Mucosa of stomach (tissue), 1 donor: ENCODE measurements around the gene TMPRSS11B.
"Not testable (repeated sequence)": the region's sequence is repeated elsewhere in the genome, so short reads cannot be mapped to it uniquely, and the experiment has no call there.

ENCODE experiments used
- H3K27me3 ChIP-seq: one replicate; pipeline ENCODE4 v1.7.0; 2013; ENCODE audit warnings: mild to moderate bottlenecking, low read length; ENCODE audit not compliant: control insufficient read depth, insufficient read depth
- H3K36me3 ChIP-seq: one replicate; pipeline ENCODE4 v1.7.0; 2013; ENCODE audit warnings: low read length; ENCODE audit not compliant: control insufficient read depth, insufficient read depth
- H3K4me1 ChIP-seq: one replicate; pipeline ENCODE4 v1.7.0; 2013; ENCODE audit warnings: mild to moderate bottlenecking, low read length; ENCODE audit not compliant: control insufficient read depth, insufficient read depth
- H3K4me3 ChIP-seq: one replicate; pipeline ENCODE4 v1.7.0; 2013; ENCODE audit warnings: low read length
- H3K9ac ChIP-seq: one replicate; pipeline ENCODE4 v1.7.0; 2013; ENCODE audit warnings: mild to moderate bottlenecking, low read length, moderate library complexity
- H3K9me3 ChIP-seq: one replicate; pipeline ENCODE4 v1.7.0; 2013; ENCODE audit warnings: mild to moderate bottlenecking, low read length, moderate library complexity; ENCODE audit not compliant: control insufficient read depth
- donor health status: Pancreatic carcinoma.

The TMPRSS11B gene

GRCh38 chr4:68245594-68245993, at the start of gene TMPRSS11B:
Gene TMPRSS11B, minus strand, starts transcription at chr4:68245694. Its CDS starts 136 bp downstream, at chr4:68245558.
- Histone ChIP-seq H3K27me3 (no peaks in the 10 kb centered on the region), H3K36me3 (no peaks in the 10 kb centered on the region), H3K9me3 (no peaks in the 10 kb centered on the region), H3K4me3 (no peak within 1 kb of the TSS), H3K9ac (no peak within 1 kb of the TSS), H3K4me1 (no peaks in the 10 kb centered on the region)

DNA sequence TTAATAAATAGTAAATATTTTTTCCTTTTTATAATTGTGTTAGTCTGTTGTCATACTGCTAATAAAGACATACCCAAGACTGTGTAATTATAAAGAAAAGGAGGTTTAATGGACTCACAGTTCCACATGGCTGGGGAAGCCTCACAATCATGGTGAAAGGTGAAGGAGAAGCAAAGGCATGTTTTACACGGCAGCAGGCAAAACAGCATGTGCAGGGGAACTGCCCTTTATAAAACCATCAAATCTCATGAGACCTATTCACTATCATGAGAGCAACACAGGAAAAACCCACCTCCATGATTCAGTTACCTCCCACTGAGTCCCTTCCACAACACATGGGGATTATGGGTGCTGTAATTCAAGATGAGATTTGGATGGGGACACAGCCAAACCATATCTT, 45.8 kb upstream of the TMPRSS11B start:
- Histone ChIP-seq H3K4me1 (no peaks in the 10 kb centered on the region), H3K4me3 (no peak overlapping the region), H3K36me3 (no peaks in the 10 kb centered on the region), H3K9me3 (no peaks in the 10 kb centered on the region), H3K9ac (no peak overlapping the region), H3K27me3 (no peaks in the 10 kb centered on the region)

GRCh38 chr4:68288393-68288740, 42.9 kb upstream of the TMPRSS11B start:
- Histone ChIP-seq H3K4me3 (no peak overlapping the region), H3K9ac (no peak overlapping the region), H3K27me3 (no peaks in the 10 kb centered on the region), H3K36me3 (no peaks in the 10 kb centered on the region), H3K9me3 (no peaks in the 10 kb centered on the region), H3K4me1 (no peaks in the 10 kb centered on the region)

DNA sequence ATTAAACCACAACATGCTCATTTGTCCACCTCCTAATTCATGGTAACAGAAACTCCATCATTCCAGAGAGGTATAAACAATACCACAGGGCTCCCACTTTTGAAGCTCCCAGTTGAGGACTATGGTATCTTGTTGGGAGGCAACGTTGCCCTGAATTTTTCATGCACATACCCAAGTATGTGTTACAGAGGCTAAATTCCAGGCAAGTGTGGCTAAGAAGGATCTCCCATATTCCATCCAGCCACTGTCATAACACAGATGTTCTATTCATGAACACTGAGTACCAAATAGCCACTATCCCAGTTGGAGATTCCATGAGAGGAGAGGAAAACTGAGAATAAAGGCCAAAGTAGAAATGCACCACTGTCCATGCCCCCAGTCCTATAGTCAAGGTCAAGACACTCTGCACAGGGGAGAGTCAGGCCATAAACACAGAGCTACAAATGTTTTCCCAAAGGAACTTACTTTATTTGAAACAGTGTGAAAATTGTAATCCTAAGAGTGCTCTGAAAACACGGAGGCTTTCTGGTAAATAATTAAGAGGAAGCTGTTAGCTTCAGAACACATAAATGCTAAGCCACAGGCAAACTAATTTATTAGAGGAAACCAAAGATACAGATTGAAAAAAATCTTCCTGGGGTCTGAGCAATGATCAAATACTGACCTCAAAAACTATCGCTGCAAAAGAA, 42.4 kb upstream of the TMPRSS11B start:
- no peak overlapping the region for H3K9ac ChIP-seq
- no peaks in the 10 kb centered on the region for H3K27me3 ChIP-seq
- no peaks in the 10 kb centered on the region for H3K4me1 ChIP-seq
- H3K4me3 ChIP-seq = no peak overlapping the region
- no peaks in the 10 kb centered on the region for H3K9me3 ChIP-seq
- no peaks in the 10 kb centered on the region for H3K36me3 ChIP-seq

GRCh38 chr4:68283714-68284113, 38.2 kb upstream of the TMPRSS11B start:
- no peak overlapping the region for H3K4me3 ChIP-seq
- no peaks in the 10 kb centered on the region for H3K9me3 ChIP-seq
- no peaks in the 10 kb centered on the region for H3K36me3 ChIP-seq
- no peaks in the 10 kb centered on the region for H3K27me3 ChIP-seq
- H3K4me1 ChIP-seq = no peaks in the 10 kb centered on the region
- no peak overlapping the region for H3K9ac ChIP-seq

- no peaks in the 10 kb centered on the region for H3K4me1 ChIP-seq
Measured at GRCh38 chr4:68283095-68283494, 37.6 kb upstream of the TMPRSS11B start.

DNA sequence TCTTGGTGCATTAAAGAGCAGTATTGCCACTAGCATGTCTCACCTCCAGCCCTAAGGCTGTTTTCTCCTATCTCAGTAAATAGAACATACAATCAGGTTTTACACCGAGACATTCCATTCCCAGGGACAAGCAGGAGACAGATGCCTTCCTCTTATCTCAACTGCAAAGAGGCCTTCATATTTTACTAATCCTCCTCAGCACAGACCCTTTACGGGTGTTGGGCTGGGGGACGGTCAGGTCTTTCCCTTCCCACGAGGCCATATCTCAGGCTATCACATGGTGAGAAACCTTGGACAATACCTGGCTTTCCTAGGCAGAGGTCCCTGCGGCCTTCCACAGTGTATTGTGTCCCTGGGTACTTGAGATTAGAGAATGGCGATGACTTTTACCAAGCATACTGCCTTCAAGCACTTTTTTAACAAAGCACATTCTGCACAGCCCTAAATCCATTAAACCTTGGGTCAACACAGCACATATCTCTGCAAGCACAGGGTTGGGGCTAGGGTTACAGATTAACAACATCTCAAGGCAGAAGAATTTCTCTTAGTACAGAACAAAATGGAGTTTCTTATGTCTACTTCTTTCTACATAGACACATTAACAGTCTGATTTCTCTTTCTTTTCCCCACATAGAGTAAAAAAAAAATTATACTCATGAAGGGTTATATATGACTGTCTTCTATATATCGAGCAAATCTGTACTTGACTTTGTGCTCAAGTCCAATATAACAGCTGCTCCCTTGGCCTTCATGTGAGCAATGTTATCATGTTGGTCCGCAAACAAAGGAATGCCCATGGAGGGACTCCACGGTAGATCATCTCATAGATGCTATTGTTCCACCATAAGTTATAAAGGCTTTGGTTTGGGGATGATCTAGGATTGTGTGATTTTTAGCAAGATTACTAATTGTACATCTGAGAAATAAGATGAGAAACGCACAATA, 36.6 kb upstream of the TMPRSS11B start:
- not testable (repeated sequence) for H3K9ac ChIP-seq, H3K36me3 ChIP-seq, H3K9me3 ChIP-seq, H3K27me3 ChIP-seq, H3K4me1 ChIP-seq, H3K4me3 ChIP-seq

More at GRCh38 chr4:68283095-68283494, 37.6 kb upstream of the TMPRSS11B start:
- Histone ChIP-seq H3K9ac (no peak overlapping the region), H3K4me3 (no peak overlapping the region), H3K9me3 (no peaks in the 10 kb centered on the region), H3K27me3 (no peaks in the 10 kb centered on the region), H3K36me3 (no peaks in the 10 kb centered on the region)

DNA sequence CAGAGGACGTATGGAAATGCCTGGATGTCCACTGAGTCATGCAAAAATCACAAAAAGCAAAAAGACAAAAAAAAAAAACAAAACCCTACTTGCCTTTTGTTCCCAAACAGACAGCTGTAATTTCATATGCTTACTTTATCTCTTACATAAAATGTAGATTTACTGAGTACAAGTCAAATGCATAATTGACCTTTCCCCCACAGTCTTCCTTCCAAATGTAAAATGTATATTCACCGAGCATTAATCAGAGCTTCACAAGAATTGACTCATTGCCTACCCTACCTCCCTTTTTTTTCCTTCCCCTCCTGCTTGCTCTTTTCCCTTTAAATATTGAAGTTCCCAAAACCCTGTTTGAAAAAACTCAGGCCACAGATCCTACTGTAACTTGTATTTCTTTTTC, 32.5 kb upstream of the TMPRSS11B start:
- no peaks in the 10 kb centered on the region for H3K4me1 ChIP-seq
- no peaks in the 10 kb centered on the region for H3K9me3 ChIP-seq
- H3K27me3 ChIP-seq = no peaks in the 10 kb centered on the region
- H3K36me3 ChIP-seq = no peaks in the 10 kb centered on the region
- no peak overlapping the region for H3K9ac ChIP-seq
- H3K4me3 ChIP-seq = no peak overlapping the region

- Histone ChIP-seq H3K27me3 (no peaks in the 10 kb centered on the region), H3K9me3 (no peaks in the 10 kb centered on the region), H3K36me3 (no peaks in the 10 kb centered on the region), H3K4me3 (no peak overlapping the region), H3K4me1 (no peaks in the 10 kb centered on the region), H3K9ac (no peak overlapping the region)
Measured at GRCh38 chr4:68277627-68278026, 32.1 kb upstream of the TMPRSS11B start.

- Histone ChIP-seq H3K4me1 (no peaks in the 10 kb centered on the region), H3K36me3 (no peaks in the 10 kb centered on the region), H3K9me3 (no peaks in the 10 kb centered on the region)
Measured at GRCh38 chr4:68272860-68273259, 27.4 kb upstream of the TMPRSS11B start.

DNA sequence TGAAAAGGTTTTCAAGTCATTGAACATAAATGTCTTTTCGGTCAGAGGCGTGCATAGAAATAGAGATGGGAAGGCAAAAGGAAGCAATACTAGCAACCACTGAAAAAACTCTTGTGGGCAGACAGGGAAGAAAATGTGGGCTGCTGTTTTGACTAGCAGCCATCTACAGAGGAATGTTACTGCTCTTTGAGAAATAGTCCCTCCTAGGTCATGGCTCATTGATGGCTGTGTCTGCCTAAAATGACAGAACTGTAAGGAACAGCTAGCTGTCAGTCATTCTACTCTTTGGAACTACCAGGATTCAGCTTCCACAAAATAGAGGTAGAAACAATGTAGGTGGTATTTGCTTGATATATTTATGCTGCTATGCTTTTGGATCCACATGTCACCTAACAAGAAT, 26.9 kb upstream of the TMPRSS11B start:
- Histone ChIP-seq H3K4me3 (no peak overlapping the region), H3K4me1 (no peaks in the 10 kb centered on the region), H3K27me3 (no peaks in the 10 kb centered on the region), H3K36me3 (no peaks in the 10 kb centered on the region), H3K9me3 (no peaks in the 10 kb centered on the region), H3K9ac (no peak overlapping the region)

More at GRCh38 chr4:68272860-68273259, 27.4 kb upstream of the TMPRSS11B start:
- Histone ChIP-seq H3K27me3 (no peaks in the 10 kb centered on the region), H3K9ac (no peak overlapping the region), H3K4me3 (no peak overlapping the region)

DNA sequence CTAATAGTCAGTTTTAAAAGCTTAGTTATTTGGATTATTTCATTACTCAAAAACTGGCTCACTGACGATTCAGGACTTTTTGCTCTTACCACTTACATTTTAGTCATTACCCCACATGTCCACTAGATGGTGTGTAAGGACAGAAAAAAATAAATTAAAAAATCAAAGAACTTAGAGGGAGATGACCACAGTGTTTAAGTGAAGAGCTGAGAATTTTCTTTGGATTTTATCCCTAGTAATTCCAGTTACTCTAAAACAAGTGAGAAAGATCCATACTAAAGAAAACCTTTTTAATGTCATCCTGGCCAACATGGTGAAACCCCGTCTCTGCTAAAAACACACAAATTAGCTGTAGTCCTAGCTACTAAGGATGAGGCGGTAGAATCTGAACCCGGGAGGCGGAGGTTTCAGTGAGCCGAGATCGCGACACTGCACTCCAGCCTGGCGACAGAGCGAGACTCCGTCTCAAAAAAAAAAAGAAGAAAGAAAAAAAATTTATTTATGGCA, 26.4 kb upstream of the TMPRSS11B start:
- Histone ChIP-seq H3K36me3 (no peaks in the 10 kb centered on the region), H3K4me1 (no peaks in the 10 kb centered on the region), H3K27me3 (no peaks in the 10 kb centered on the region), H3K9ac (no peak overlapping the region), H3K4me3 (no peak overlapping the region), H3K9me3 (no peaks in the 10 kb centered on the region)
